Measurements from ENCODE around the gene RRP1B. TPM values are rescaled to one million over a fixed set of nuclear protein-coding genes. Genes with fewer than 3 reads are reported as not detected.
"Not testable (repeated sequence)": the region's sequence is repeated elsewhere in the genome, so short reads cannot be mapped to it uniquely, and the experiment has no call there.

RRP1B gene
- total and polyA plus RNA-seq, 2 donors, result 18.4 to 20.1 TPM

- not testable (repeated sequence) for H3K4me3 ChIP-seq (ENCODE audit: low read length in 2 of 2); H3K27ac ChIP-seq (ENCODE audit: low read depth in 1 of 2, low read length in 1 of 2); DNase-seq (ENCODE audit: low read depth in 6 of 9, low spot score in 9 of 9); H3K36me3 ChIP-seq (ENCODE audit: control insufficient read depth in 2 of 2, insufficient read depth in 2 of 2, low read length in 1 of 2); H3K4me1 ChIP-seq (ENCODE audit: control insufficient read depth in 2 of 2, insufficient read depth in 2 of 2, low read length in 2 of 2); H3K9me3 ChIP-seq (ENCODE audit: control insufficient read depth in 2 of 2, insufficient read depth in 1 of 2, low read length in 1 of 2)
- WGBS, result over 99% methylated on average over 6 of the region's 6 CpGs
- H3K27me3 ChIP-seq (ENCODE audit: control insufficient read depth in 2 of 2, insufficient read depth in 1 of 2, low read length in 1 of 2), result peaks cover 3 to 32% of the 10 kb centered on the region in 2 donors
Observed at GRCh38 chr21:43713123-43713522, 53.8 kb downstream of the RRP1B start.

- 76% methylated on average over 12 of the region's 12 CpGs for WGBS
- Histone ChIP-seq H3K27me3 (ENCODE audit: control insufficient read depth in 2 of 2, insufficient read depth in 1 of 2, low read length in 1 of 2) (peaks cover 14 to 62% of the 10 kb centered on the region in 2 donors), H3K27ac (ENCODE audit: low read depth in 1 of 2, low read length in 1 of 2) (no peak overlapping the region), H3K36me3 (ENCODE audit: control insufficient read depth in 2 of 2, insufficient read depth in 2 of 2, low read length in 1 of 2) (no peaks in the 10 kb centered on the region), H3K9me3 (ENCODE audit: control insufficient read depth in 2 of 2, insufficient read depth in 1 of 2, low read length in 1 of 2) (peaks cover 0 to 11% of the 10 kb centered on the region in 2 donors), H3K4me3 (ENCODE audit: low read length in 2 of 2) (no peak overlapping the region), H3K4me1 (ENCODE audit: control insufficient read depth in 2 of 2, insufficient read depth in 2 of 2, low read length in 2 of 2) (peaks cover 8 to 19% of the 10 kb centered on the region in 2 donors)
- no peak for DNase-seq (ENCODE audit: low read depth in 6 of 9, low spot score in 9 of 9)
Observed at GRCh38 chr21:43716376-43717165, 57.2 kb downstream of the RRP1B start.

GRCh38 chr21:43717166-43717853 lies 58.0 kb downstream of the RRP1B start:
- H3K4me1 ChIP-seq (ENCODE audit: control insufficient read depth in 2 of 2, insufficient read depth in 2 of 2, low read length in 2 of 2), result peaks cover 8 to 19% of the 10 kb centered on the region in 2 donors
- H3K27me3 ChIP-seq (ENCODE audit: control insufficient read depth in 2 of 2, insufficient read depth in 1 of 2, low read length in 1 of 2), result peaks cover 14 to 66% of the 10 kb centered on the region in 2 donors
- 96% methylated on average over 13 of the region's 13 CpGs for WGBS
- H3K9me3 ChIP-seq (ENCODE audit: control insufficient read depth in 2 of 2, insufficient read depth in 1 of 2, low read length in 1 of 2), result peaks cover 0 to 11% of the 10 kb centered on the region in 2 donors
- H3K4me3 ChIP-seq (ENCODE audit: low read length in 2 of 2), result no peak overlapping the region
- H3K27ac ChIP-seq (ENCODE audit: low read depth in 1 of 2, low read length in 1 of 2), result no peak overlapping the region
- no peaks in the 10 kb centered on the region for H3K36me3 ChIP-seq (ENCODE audit: control insufficient read depth in 2 of 2, insufficient read depth in 2 of 2, low read length in 1 of 2)
- DNase-seq (ENCODE audit: low read depth in 6 of 9, low spot score in 9 of 9), result no peak

- Histone ChIP-seq H3K27me3 (ENCODE audit: control insufficient read depth in 2 of 2, insufficient read depth in 1 of 2, low read length in 1 of 2) (peaks cover 14 to 63% of the 10 kb centered on the region in 2 donors), H3K4me3 (ENCODE audit: low read length in 2 of 2) (peak overlapping the region; percentile 13 to 78), H3K9me3 (ENCODE audit: control insufficient read depth in 2 of 2, insufficient read depth in 1 of 2, low read length in 1 of 2) (peaks cover 0 to 11% of the 10 kb centered on the region in 2 donors), H3K36me3 (ENCODE audit: control insufficient read depth in 2 of 2, insufficient read depth in 2 of 2, low read length in 1 of 2) (no peaks in the 10 kb centered on the region), H3K4me1 (ENCODE audit: control insufficient read depth in 2 of 2, insufficient read depth in 2 of 2, low read length in 2 of 2) (peaks cover 8 to 19% of the 10 kb centered on the region in 2 donors), H3K27ac (ENCODE audit: low read depth in 1 of 2, low read length in 1 of 2) (peak overlapping the region in 1 of 2 donors; percentile 40)
- 29% methylated on average over 70 of the region's 70 CpGs for WGBS
- no peak for DNase-seq (ENCODE audit: low read depth in 6 of 9, low spot score in 9 of 9)
Observed at GRCh38 chr21:43717967-43718871, 58.9 kb downstream of the RRP1B start.

GRCh38 chr21:43718872-43719747 lies 59.8 kb downstream of the RRP1B start, which contains the start of gene PDXK:
TSS of gene PDXK (plus strand) at chr21:43719129. CDS start at chr21:43719295, 166 bp downstream.
- H3K36me3 ChIP-seq (ENCODE audit: control insufficient read depth in 2 of 2, insufficient read depth in 2 of 2, low read length in 1 of 2), result no peaks in the 10 kb centered on the region
- peaks cover 14 to 63% of the 10 kb centered on the region in 2 donors for H3K27me3 ChIP-seq (ENCODE audit: control insufficient read depth in 2 of 2, insufficient read depth in 1 of 2, low read length in 1 of 2)
- peaks cover 0 to 11% of the 10 kb centered on the region in 2 donors for H3K9me3 ChIP-seq (ENCODE audit: control insufficient read depth in 2 of 2, insufficient read depth in 1 of 2, low read length in 1 of 2)
- WGBS, result under 1% methylated on average over 117 of the region's 117 CpGs
- peaks cover 8 to 19% of the 10 kb centered on the region in 2 donors for H3K4me1 ChIP-seq (ENCODE audit: control insufficient read depth in 2 of 2, insufficient read depth in 2 of 2, low read length in 2 of 2)
- peak in 3 of 9 donors; percentile 26 to 64 (median 45) for DNase-seq (ENCODE audit: low read depth in 6 of 9, low spot score in 9 of 9)
- peak within 1 kb of the TSS in 1 of 2 donors; percentile 40 for H3K27ac ChIP-seq (ENCODE audit: low read depth in 1 of 2, low read length in 1 of 2)
- peak within 1 kb of the TSS; percentile 45 to 78 for H3K4me3 ChIP-seq (ENCODE audit: low read length in 2 of 2)

- DNase-seq (ENCODE audit: low read depth in 6 of 9, low spot score in 9 of 9), result no peak
Observed at GRCh38 chr21:43719748-43720538, 60.6 kb downstream of the RRP1B start.

GRCh38 chr21:43720539-43721166 lies 61.3 kb downstream of the RRP1B start:
- H3K27me3 ChIP-seq (ENCODE audit: control insufficient read depth in 2 of 2, insufficient read depth in 1 of 2, low read length in 1 of 2), result peaks cover 14 to 63% of the 10 kb centered on the region in 2 donors
- DNase-seq (ENCODE audit: low read depth in 6 of 9, low spot score in 9 of 9), result no peak
- H3K9me3 ChIP-seq (ENCODE audit: control insufficient read depth in 2 of 2, insufficient read depth in 1 of 2, low read length in 1 of 2), result peaks cover 0 to 11% of the 10 kb centered on the region in 2 donors
- H3K4me1 ChIP-seq (ENCODE audit: control insufficient read depth in 2 of 2, insufficient read depth in 2 of 2, low read length in 2 of 2), result peaks cover 8 to 19% of the 10 kb centered on the region in 2 donors
- no peaks in the 10 kb centered on the region for H3K36me3 ChIP-seq (ENCODE audit: control insufficient read depth in 2 of 2, insufficient read depth in 2 of 2, low read length in 1 of 2)
- no peak overlapping the region for H3K27ac ChIP-seq (ENCODE audit: low read depth in 1 of 2, low read length in 1 of 2)
- peak overlapping the region; percentile 45 to 78 for H3K4me3 ChIP-seq (ENCODE audit: low read length in 2 of 2)
- WGBS, result 95% methylated on average over 16 of the region's 16 CpGs

More at GRCh38 chr21:43719748-43720538, 60.6 kb downstream of the RRP1B start:
- Histone ChIP-seq H3K4me1 (ENCODE audit: control insufficient read depth in 2 of 2, insufficient read depth in 2 of 2, low read length in 2 of 2) (peaks cover 8 to 19% of the 10 kb centered on the region in 2 donors), H3K27ac (ENCODE audit: low read depth in 1 of 2, low read length in 1 of 2) (peak overlapping the region in 1 of 2 donors; percentile 43), H3K4me3 (ENCODE audit: low read length in 2 of 2) (peak overlapping the region; percentile 45 to 78), H3K27me3 (ENCODE audit: control insufficient read depth in 2 of 2, insufficient read depth in 1 of 2, low read length in 1 of 2) (peaks cover 14 to 63% of the 10 kb centered on the region in 2 donors), H3K9me3 (ENCODE audit: control insufficient read depth in 2 of 2, insufficient read depth in 1 of 2, low read length in 1 of 2) (peaks cover 0 to 11% of the 10 kb centered on the region in 2 donors), H3K36me3 (ENCODE audit: control insufficient read depth in 2 of 2, insufficient read depth in 2 of 2, low read length in 1 of 2) (no peaks in the 10 kb centered on the region)
- 29% methylated on average over 49 of the region's 49 CpGs for WGBS

Measured in thymus (tissue), 11 donors.